ENCODE measurements around the gene ADGRV1. TPM values are rescaled to one million over a fixed set of nuclear protein-coding genes. Genes with fewer than 3 reads are reported as not detected.

Gene ADGRV1
- total RNA-seq, 1 donor from 2014 or later: not detected

DNA sequence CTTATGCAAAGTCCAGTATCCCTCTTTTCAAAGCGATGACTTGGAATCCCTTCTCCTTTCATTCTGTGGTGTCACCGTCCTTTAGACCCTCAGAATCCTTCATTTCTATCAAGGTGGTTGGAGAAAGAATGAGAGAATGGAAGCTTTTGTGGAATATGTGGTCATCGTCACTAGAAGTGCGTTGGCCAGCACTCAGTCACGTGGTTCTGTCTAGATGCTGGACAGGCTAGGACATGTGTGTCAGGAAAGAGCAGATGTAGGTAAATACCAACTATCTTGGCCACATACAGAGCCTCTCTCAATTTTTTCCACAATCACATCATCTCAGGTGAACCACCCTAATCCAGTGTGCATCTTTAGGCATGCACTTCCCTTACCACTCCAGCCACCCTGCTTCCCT, 618.5 kb downstream of the ADGRV1 start:
- Histone ChIP-seq H3K36me3 (no peaks in the 10 kb centered on the region), H3K4me1 (peaks cover 12% of the 10 kb centered on the region), H3K27ac (replicated peaks) (no peak overlapping the region), H3K9me3 (replicated peaks) (no peaks in the 10 kb centered on the region), H3K27me3 (ENCODE audit: low read depth) (no peaks in the 10 kb centered on the region), H3K4me3 (no peak overlapping the region)
- TF ChIP-seq, protein P1, sequence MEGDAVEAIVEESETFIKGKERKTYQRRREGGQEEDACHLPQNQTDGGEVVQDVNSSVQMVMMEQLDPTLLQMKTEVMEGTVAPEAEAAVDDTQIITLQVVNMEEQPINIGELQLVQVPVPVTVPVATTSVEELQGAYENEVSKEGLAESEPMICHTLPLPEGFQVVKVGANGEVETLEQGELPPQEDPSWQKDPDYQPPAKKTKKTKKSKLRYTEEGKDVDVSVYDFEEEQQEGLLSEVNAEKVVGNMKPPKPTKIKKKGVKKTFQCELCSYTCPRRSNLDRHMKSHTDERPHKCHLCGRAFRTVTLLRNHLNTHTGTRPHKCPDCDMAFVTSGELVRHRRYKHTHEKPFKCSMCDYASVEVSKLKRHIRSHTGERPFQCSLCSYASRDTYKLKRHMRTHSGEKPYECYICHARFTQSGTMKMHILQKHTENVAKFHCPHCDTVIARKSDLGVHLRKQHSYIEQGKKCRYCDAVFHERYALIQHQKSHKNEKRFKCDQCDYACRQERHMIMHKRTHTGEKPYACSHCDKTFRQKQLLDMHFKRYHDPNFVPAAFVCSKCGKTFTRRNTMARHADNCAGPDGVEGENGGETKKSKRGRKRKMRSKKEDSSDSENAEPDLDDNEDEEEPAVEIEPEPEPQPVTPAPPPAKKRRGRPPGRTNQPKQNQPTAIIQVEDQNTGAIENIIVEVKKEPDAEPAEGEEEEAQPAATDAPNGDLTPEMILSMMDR (IDR thresholded peaks at IDR 0.05; ENCODE audit: borderline replicate concordance): no peak
- no peak for DNase-seq
- intact Hi-C loops (cut with micrococcal nuclease): no loop called here

GRCh38 chr5:91177639-91178038, 619.0 kb downstream of the ADGRV1 start:
- intact Hi-C loops (cut with micrococcal nuclease): no loop called here
- Histone ChIP-seq H3K27me3 (ENCODE audit: low read depth) (no peaks in the 10 kb centered on the region), H3K4me3 (no peak overlapping the region), H3K36me3 (no peaks in the 10 kb centered on the region), H3K4me1 (peaks cover 12% of the 10 kb centered on the region), H3K9me3 (replicated peaks) (no peaks in the 10 kb centered on the region), H3K27ac (replicated peaks) (no peak overlapping the region)
- no peak for DNase-seq
- TF ChIP-seq, protein P1 (IDR thresholded peaks at IDR 0.05; ENCODE audit: borderline replicate concordance): no peak

- Histone ChIP-seq H3K27me3 (ENCODE audit: low read depth) (no peaks in the 10 kb centered on the region), H3K27ac (replicated peaks) (peak overlapping the region; percentile 49), H3K9me3 (replicated peaks) (no peaks in the 10 kb centered on the region), H3K4me1 (peaks cover 12% of the 10 kb centered on the region), H3K4me3 (no peak overlapping the region), H3K36me3 (no peaks in the 10 kb centered on the region)
- intact Hi-C loops (cut with micrococcal nuclease): no loop called here
- no peak for DNase-seq
- TF ChIP-seq, protein P1 (IDR thresholded peaks at IDR 0.05; ENCODE audit: borderline replicate concordance): no peak
Observed at GRCh38 chr5:91178461-91178860, 619.9 kb downstream of the ADGRV1 start.

- Histone ChIP-seq H3K4me1 (peaks cover 12% of the 10 kb centered on the region), H3K27ac (replicated peaks) (peak overlapping the region; percentile 49), H3K9me3 (replicated peaks) (no peaks in the 10 kb centered on the region), H3K4me3 (no peak overlapping the region), H3K27me3 (ENCODE audit: low read depth) (no peaks in the 10 kb centered on the region), H3K36me3 (no peaks in the 10 kb centered on the region)
- DNase-seq: no peak
- intact Hi-C loops (cut with micrococcal nuclease): no loop called here
- TF ChIP-seq, protein P1 (IDR thresholded peaks at IDR 0.05; ENCODE audit: borderline replicate concordance): no peak
Observed at GRCh38 chr5:91179018-91179417, 620.4 kb downstream of the ADGRV1 start.

GRCh38 chr5:91180506-91180905, 621.9 kb downstream of the ADGRV1 start:
- intact Hi-C loops (cut with micrococcal nuclease): no loop called here
- H3K4me3 ChIP-seq: no peak overlapping the region
- H3K27ac ChIP-seq (replicated peaks): no peak overlapping the region
- no peak for DNase-seq
- TF ChIP-seq, protein P1 (IDR thresholded peaks at IDR 0.05; ENCODE audit: borderline replicate concordance): no peak
- no peaks in the 10 kb centered on the region for H3K36me3 ChIP-seq
- no peaks in the 10 kb centered on the region for H3K27me3 ChIP-seq (ENCODE audit: low read depth)
- peaks cover 12% of the 10 kb centered on the region for H3K4me1 ChIP-seq
- no peaks in the 10 kb centered on the region for H3K9me3 ChIP-seq (replicated peaks)

- intact Hi-C loops (cut with micrococcal nuclease): no loop called here
- TF ChIP-seq, protein P1 (IDR thresholded peaks at IDR 0.05; ENCODE audit: borderline replicate concordance): peak; percentile 30
- Histone ChIP-seq H3K9me3 (replicated peaks) (no peaks in the 10 kb centered on the region), H3K4me3 (no peak overlapping the region), H3K27ac (replicated peaks) (peak overlapping the region; percentile 23), H3K27me3 (ENCODE audit: low read depth) (no peaks in the 10 kb centered on the region), H3K36me3 (no peaks in the 10 kb centered on the region), H3K4me1 (peaks cover 3% of the 10 kb centered on the region)
- DNase-seq: no peak
Observed at GRCh38 chr5:91182763-91183162, 624.2 kb downstream of the ADGRV1 start.

Measured in left ventricle myocardium inferior (tissue), 1 donor.